Stimulated activated naive CD4-positive, alpha-beta T cell (primary cell): ENCODE measurements around the gene TOMM6.
"Not testable (repeated sequence)": the region's sequence is repeated elsewhere in the genome, so short reads cannot be mapped to it uniquely, and the experiment has no call there.

Experiments
- DNase-seq, 6 experiments: peaks; one replicate each; lab custom pipeline; 2025; lab: John Stamatoyannopoulos, UW

The TOMM6 gene

DNA sequence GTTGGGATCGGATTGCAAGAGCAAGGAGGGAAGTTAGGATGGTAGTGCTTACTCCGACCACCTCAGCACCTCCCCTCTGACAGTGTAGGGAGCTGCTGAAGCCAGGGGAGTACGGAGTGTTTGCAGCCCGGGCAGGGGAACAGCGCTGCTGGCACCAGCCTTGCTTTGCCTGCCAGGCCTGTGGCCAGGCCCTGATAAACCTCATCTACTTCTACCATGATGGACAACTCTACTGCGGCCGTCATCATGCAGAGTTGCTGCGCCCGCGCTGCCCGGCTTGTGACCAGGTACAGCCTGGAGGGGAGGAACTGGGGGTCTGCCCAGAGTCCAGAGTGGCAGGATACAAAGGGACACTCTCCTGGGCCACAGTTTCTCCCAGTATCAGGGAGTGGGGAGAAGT lies 2.2 kb upstream of the TOMM6 start:
- DNase-seq, result no peak

DNA sequence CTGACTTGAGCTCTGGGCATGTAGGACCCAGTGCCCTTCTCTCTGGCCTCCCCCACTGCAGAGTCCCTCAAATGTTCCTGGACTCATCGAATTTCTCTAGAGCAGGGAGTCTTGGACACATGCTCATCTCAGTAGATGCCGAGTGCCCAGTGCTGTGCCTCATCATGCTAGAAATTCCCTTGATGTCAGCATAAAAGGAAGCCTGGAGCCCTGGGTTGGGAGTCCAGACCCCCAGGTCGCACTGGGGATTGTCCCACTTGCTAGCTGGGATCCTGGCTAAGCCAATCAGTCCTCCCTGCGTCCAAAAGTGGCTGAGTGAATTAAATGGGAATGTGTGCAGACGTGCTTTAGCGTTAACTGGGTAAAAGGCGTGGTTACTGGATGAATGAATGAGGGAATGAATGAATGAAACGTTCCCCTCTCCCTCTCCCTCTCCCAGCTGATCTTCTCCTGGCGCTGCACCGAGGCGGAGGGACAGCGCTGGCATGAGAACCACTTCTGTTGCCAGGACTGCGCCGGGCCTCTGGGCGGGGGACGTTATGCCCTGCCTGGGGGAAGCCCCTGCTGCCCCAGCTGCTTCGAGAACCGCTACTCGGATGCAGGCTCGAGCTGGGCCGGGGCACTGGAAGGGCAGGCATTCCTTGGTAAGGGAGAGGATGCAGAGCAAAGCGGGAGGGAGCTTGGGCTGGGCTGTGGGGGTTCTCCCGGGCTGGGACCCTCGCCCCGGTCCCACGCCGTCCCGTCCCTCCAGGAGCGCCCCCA lies 1.6 kb upstream of the TOMM6 start:
- DNase-seq, result no peak

DNA sequence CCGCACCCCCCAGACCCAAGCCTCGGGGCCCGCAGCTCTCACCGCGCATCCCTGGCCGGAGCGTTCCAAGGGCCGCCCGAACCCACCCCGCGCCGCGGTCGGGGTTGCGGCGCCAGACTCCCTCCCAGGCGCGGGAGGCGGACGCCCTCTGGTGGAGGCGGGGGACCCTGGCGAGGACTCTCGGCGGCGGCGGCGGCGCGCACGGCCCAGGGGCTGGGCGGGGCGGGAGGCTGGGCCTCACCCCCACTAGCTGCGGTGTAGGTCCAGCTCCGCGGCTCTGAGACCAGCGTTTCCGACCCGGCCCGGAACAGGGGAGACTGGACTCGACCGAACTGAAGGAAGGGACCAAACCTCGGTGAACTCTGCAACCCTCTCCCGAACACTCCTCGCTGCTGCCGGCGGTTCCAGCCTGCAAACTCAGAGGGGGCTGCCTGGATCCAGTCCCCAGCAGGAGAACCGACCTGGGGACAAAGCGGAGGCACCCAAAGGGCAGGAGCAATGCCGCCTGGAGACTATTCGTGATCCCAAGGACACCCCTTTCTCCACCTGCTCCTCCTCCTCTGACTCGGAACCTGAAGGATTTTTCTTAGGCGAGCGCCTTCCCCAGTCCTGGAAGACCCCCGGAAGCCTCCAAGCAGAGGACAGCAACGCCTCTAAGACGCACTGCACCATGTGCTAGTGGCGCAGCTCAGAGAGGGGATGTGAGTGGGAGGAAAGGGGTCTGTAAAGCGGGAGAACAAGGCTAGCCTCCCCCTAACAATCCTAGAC lies 859 bp upstream of the TOMM6 start:
- peak; percentile 63 to 86 (median 80) for DNase-seq

DNA sequence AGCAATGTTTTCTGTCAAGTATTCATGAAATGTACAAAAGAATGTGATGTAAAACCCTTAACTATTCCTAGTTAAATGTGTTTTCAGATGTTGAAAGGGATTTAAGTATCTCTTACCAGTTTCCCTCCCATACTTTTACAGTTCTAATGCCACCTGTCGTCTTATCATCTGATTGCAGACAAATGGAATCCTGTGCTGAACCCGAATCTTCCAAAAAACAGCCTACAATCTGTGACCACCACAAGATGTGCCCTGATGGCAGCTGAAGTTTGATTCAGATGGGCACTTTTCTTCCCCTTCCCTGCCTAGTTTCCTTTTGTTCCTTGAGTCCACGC lies 1.9 kb downstream of the TOMM6 start:
- DNase-seq, result no peak

DNA sequence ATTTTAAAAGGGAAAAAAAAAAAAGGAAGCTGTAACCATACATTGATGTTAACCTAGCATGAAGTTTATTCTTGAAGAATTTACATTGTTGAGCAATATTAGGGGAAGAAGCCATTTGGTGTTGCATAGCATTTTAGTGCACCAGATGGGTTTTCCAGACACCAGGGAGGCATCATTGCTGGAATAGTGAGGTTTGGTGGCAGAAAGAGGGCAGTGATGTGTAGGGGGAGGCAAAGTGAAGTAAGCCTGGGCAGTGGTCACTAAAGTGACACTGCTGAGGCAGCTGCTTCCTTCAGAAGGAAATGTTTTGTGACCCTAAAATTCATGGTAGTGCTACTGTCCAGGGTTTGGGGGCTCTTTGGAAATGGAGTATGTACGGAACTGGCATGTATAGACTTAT lies 2.6 kb downstream of the TOMM6 start:
- no peak for DNase-seq

DNA sequence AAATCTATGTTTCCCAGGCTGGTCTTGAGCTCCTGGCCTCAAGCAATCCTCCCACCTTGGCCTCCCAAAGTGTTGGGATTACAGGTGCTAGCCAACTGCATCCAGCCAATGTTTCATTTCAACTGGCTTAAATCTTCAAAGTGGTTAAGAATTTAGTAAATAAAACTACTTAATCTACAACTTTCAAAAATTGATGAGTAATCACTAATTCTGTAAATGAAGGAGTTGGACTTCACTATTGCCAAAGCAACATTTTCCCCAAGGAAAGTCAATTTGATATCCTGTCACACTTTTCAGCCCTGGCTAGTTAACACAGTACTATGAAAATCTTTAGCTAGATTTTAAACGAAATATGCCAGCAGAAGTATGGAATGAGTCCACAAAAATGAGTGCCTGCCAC lies 3.8 kb downstream of the TOMM6 start:
- no peak for DNase-seq

DNA sequence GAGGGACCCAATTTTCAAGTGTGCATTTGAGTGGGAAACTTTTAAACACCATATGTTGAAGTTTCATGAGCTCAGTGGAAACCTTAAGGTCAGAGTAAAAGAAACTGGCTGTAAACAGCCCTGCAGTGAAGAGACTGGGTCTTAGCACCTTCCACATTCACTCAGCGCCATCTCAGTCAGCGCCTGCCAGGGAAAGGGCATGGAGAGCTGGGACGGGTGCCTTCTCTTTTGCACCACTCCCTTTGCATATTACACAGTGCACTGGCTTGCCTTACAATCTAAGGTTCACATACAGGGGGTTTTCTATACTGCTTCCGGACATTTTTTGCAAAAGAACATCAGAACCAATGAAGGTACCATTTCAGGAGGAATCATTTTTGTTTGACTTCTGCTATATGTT lies 4.5 kb downstream of the TOMM6 start:
- no peak for DNase-seq

DNA sequence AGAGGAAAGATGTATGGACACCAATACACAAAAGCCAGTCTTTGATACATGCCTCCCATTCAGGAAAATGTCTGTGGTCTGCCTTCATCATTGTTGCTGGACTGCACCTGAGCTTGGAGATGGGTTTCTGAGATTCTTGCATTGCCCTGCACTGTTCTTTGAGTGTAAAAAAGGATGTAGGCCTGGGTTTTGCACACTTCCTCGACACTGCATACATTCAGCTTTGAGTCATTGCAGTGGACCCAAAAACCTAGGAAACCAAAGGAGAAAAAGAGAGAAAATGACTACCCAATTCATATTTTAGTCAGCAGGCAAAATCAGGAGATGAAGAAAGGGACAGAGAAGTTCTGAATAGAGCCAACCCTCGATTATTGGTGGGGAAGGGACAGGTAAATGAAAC lies 9.0 kb downstream of the TOMM6 start:
- DNase-seq, result no peak

DNA sequence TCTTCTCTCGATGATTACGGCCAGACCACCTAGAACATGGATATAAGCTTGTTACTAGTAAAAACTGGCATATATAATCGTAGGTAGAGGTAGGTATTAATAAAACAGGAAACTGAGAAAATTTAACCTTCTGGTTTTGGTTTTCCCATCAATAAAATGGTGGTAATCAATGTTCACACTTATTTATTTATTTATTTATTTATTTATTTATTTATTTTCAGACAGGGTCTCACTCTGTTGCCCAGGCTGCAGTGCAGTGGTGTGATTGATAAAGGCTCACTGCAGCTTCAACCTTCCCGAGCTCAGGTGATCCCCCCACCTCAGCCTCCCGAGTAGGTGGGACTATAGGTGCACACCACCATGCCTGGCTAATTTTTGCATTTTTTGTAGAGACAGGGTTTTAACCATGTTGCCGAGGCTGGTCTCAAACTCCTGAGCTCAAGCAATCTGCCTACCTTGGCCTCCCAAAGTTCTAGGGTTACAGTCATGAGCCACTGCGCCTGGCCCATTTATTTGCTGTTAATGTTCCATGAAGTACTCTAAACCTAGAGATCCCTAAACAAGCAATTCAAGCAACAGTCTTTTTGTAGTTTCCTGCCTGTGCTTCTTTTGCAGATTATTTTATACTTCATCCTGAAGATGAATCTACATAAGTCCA lies 11.5 kb downstream of the TOMM6 start:
- DNase-seq, result no peak

DNA sequence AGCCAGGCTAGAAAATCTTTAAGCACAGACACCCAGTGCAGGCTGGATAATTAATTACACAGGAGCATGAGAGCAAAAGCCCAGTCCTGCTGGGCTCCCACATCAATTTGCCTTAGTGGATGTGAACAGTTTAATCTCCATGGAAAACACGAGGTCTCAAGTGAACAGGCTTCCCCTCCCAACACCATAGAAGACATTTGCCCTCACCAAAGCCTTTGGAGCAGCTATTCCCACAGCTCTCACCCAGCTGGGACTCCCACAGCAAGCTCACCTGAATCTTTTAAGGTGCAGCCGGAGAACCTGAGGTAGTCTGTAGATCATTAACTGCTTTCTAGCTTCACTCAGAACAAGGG lies 12.0 kb downstream of the TOMM6 start:
- no peak for DNase-seq

DNA sequence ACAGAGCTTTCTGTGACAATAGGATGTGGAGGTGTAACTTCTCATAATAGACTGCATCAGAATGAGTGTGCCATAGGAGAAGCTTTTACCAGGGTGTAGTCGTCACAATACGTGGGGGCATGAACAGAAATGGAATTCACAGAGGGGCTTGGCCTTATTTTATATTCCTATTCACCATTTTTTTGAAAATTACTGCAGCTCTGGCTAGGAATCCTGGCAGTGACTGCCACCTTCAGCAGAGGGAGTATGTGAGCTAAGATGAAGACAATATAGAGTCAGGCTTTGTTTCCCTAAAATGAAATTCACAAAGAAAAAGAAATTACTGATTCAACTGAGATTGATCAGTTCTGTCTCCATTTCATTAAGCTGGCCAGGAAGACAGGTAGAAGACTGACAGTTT lies 13.9 kb downstream of the TOMM6 start:
- DNase-seq, result no peak

DNA sequence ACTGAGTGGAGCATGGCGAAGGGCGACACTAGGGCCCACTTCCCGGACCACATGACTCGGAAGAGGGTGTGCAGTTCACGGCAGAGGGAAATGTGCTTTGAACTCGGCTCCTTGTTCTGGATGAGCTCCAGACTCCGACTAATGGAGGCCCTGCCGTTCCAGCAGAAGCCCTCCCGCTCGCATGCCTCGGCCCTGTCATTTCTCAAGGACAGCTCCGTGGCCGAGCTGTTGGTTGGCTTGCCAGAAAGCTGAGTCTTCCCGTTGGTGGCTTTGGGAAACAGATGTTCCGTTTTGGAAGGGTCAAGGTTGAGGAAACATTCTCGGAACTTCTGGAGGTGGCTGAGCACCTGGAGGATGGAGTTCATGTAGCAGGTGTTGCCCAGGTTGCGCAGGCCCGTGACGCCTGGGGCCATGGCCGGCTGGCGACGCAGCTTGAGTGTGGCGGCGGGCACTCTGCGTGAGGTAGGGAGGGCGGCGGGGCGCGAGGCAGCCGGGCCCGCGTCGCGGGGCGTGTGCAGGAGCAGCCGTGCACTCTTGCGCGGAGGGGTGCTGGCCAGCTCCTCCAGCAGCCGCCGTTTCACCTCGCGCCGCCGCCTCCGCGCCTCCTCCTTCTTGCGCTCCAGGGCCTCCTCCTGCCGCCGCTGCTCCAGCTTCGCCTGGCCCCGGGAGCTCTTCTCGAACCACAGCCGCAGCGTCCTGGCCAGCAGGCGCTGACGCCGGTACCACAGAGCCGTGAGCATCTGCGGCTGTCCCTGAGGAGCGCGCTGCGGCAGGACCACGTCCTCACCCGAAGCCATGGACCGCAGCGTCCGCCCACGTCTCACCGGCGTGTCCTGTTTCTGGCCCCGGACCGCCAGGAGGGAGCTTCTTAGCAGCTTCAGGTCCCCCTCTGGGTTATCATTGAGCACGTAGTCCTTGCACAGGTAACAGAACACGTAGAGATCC lies 18.6 kb downstream of the TOMM6 start:
- no peak for DNase-seq

DNA sequence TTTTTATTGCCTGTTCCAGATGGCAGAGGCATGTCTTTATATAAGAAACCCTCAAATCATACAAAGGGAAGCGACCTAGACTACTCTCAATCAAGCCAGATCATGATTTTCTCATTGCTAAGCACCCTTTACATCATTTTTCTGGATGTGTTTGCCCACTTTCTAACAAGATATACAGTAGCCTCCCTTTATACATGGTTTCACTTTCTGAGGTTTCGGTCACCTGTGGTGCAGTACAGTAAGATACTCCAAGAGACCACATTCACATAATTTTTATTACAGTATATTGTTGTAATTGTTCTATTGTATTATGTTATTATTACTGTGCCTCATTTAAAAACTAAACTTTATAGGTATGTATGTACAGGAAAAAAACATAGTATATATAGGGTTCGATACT lies 23.6 kb downstream of the TOMM6 start:
- no peak for DNase-seq

DNA sequence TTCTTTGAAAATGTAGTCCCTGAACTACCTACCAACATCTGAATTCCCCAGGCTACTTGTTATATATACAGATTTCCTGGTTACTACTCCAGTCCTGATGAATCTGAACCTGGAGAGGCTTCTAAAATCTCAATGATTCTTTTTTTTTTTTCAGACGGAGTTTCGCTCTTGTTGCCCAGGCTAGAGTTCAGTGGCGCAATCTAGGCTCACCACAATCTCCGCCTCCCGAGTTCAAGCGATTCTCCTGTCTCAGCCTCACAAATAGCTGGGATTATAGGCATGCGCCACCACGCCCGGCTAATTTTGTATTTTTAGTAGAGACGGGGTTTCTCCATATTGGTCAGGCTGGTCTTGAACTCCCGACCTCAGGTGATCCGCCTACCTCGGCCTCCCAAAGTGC lies 24.5 kb downstream of the TOMM6 start:
- DNase-seq, result not testable (repeated sequence)

DNA sequence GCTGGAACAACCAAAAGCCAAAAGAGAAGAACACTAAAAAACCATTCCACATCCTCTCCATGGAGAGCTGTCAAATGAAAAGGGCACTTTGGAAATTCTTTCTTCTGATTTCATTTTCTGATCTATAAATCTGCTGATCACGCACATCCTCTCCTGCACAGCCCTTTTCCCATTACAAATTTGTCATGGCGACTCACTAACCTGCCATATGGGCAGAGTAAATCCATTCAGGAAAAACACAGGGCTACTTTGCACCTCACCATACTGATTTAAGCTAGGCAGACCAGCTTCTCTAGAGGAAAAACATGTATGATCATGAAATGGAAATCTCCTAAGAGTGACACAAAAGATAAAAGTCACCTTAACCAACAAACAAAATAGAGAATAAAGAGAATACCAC lies 26.0 kb downstream of the TOMM6 start:
- DNase-seq, result no peak

DNA sequence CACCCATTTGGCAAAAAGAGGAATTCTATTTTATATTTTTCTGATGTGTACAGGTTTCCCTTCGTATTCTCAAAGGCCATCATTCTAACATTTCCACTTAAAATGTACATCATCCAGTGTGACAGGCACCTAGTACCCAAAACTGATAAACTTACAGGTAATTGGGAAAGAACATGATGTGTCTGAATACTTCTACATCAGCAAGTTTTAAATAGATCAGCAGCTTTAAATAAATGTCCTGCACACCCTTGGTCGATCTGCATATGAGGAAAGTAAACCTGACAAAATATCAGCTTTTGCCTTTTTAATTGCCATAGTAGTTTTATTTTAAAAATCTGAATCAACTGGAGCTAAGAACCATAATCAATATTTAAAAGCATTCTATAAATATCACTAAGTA lies 26.5 kb downstream of the TOMM6 start:
- no peak for DNase-seq

DNA sequence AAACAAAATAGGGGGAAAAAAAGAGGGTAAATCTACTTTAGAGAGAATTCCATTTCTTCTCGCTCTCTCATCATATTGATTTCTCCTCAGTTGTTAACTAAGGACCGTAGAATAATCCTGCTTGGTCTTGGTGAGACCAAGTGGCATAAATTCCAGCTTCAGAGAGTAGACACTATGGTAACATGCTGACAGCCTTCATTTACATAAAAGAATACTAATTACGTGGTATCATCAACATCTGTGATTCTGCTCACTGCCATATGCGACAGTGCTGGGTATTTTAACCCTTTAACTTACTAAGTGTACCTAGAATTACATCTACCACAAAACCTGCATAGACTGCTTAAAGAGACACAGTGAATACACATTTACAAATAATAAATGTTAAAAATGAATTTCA lies 27.1 kb downstream of the TOMM6 start:
- DNase-seq, result no peak

DNA sequence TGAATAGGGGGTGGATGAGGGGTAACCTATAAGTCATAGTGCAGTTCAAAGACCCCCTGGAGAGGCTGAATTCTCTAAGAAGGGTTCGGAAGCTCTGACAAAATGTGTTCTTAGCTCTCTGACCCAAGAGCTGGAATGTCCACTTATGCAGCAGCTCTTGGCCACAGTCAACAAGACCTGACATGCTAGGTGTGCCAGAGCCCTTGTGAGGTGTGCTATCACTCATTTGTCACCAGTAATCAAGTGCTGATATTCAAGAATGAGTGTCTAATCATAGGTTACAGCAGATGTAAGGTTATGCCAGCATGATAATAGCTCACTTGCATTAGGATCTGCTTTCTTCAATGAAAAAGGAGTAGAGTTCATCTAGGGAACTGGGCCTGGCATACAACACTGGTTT lies 28.1 kb downstream of the TOMM6 start:
- no peak for DNase-seq

DNA sequence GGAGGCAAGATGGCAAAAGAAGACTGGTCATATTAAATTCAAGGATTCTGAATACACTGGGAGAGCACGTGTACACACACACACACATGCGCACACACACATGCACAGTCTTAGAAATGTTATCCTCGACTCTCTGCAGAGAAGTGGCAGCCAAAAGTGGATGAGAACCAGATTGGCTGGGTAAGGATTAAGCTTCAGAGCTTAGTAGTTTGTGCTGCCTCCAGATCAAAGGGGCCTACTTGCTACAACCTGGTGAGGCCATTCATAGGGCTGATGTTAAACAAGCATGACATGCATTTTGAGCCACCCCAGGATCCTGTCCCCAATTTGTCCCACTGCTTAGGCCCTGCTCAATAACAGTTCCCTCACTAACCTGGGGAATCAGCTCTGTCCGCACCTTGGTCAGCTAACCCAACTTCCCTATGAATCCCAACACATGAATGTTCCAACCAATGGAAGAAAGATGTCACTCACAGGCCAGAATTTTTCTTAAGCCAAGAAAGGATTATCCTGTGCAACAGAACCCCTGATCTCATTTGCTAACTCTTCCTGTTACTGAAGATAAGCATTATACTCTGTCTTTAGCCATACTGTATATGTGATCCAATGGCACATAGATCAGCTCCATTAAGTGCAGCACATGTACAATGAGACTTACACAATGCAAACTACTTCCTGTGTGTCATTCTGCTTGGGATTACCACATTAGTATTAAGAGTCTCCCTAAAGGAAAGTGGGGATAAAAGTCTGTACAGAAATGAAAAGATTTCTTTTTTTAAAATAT lies 31.0 kb downstream of the TOMM6 start:
- DNase-seq, result no peak

DNA sequence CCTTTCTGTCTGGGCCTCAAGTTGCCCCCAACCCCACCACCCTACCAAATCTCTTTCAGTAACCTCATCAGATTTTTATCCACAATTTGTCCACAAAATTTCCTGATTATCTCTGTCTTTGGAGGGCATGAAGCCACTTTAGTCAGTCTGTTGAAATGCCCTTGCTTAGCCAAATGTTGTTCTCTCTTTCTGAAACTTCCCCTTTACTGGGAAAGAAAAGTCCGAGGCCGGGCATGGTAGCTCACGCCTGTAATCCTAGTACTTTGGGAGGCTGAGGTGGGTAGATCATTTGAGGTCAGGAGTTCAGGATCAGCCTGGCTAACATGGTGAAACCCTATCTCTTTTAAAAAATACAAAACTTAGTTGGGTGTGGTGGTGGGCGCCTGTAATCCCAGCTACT lies 33.8 kb downstream of the TOMM6 start:
- DNase-seq, result no peak

DNA sequence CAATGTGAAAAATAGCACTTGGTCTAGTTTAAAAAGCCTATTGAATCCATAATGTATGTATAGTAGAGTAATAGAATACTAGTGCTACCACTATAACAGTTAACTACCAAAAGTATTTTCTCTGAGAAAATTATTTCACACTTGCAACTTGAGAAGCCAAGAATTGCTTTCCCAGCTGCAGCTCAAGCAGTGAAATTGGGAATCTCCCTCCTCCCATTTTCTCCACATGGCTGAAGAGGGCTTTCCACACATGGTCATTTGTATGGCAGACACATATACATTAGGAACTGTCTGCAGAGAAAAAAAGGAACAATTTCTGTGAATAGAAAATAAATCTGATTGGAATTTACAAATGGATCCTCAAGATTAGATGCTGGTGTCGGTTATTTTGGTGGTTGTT lies 34.5 kb downstream of the TOMM6 start:
- DNase-seq, result no peak

DNA sequence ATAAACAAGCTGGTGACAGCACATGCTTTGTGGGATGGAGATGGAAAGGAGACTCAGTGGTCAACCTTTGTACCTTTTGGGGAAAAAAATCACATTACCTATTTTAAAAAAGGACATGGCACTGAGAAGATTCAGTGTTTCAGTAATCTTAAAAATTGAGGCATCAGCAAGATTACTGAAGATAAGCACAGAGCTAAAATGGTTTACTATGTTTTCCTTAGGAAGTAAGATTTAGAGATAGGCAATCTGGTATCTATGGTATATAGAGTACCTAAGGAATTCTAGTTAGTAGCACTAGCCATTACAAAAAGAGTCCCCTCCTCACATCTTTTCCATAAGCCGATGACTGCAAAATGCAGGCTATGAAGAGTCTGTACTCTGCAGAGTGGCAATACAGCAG lies 35.7 kb downstream of the TOMM6 start:
- no peak for DNase-seq
